GM03348 (cell line): Measurements from ENCODE around the gene NOX1.

Experiments
- DNase-seq: peaks from one replicate; pipeline ENCODE4 v3.0.0; 2012; ENCODE audit warnings: low spot score

NOX1 gene

GRCh38 chrX:100874325-100874724 is at the start of gene NOX1:
TSS of gene NOX1 (minus strand) at chrX:100874359. CDS start at chrX:100874139, 220 bp downstream.
- DNase-seq = no peak

DNA sequence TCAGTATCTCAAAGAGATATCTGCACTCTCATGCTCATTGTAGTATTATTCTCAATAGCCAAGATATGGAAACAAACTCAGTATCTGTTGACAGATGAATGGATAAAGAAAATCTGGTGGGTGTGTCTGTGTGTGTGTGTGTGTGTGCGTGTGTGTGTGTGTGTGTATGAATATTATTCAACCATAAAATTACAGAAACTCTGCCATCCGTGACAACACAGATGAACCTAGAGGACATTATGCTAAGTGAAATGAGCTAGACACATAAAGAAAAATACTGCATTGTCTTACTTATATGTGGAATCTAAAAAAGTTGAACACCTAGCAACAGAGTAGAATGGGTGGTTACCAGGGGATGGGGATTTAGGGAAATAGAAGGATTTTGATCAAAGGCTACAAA is 41.4 kb upstream of the NOX1 start:
- no peak for DNase-seq

DNA sequence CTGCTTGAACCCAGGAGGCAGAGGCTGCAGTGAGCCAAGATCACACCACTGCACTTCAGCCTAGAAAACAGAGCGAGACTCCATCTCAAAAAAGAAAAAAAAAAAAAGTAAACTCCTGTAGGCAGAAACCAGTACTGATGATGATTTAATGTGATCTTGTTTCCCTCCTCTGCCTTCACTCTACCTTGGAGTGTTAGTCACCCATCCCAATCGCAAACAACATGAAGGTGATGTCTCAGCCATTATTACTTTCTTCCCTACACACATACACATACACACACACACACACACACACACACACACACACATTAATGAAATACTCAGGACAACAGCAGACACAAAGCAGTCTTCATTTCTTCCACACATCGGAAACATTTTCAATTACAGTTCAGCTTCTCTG is 39.0 kb upstream of the NOX1 start:
- no peak for DNase-seq

- DNase-seq = no peak
Measured at GRCh38 chrX:100911731-100912130, 37.6 kb upstream of the NOX1 start.

GRCh38 chrX:100905620-100906019 is 31.5 kb upstream of the NOX1 start:
- no peak for DNase-seq

GRCh38 chrX:100904433-100904832 is 30.3 kb upstream of the NOX1 start:
- DNase-seq = no peak

DNA sequence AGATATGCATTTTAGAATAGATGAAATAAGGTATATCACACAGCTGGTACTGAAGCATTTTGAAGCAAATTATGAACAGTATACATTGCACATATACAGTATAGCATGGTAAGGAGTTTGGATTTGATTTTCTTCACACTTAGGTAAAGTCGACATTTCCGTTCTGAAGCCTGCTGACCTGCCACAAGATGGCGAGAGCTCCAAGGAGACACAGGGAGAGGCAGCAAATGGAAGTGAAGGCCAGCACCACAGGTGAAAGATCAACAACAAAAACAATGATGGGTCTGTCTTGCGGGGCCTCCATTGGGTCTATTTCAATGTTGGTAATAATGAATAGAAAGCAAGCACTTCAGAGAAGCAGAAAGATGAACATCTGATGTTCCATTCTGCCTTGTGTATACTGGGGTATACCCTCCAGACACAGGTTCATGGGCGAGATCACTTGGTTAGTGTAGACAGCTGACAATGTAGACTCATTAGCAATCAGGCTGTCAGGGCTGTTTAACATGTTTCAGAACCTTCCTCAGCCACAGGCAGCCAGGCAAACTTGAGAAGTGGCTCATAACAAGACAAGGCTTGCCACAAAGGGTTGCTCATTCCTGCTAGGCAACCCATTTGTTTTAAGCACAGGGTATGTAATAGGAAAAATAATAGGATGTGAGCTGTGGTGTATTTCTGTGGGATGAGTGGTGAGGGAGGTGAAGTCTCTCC is 21.4 kb upstream of the NOX1 start:
- peak; percentile 22 for DNase-seq

DNA sequence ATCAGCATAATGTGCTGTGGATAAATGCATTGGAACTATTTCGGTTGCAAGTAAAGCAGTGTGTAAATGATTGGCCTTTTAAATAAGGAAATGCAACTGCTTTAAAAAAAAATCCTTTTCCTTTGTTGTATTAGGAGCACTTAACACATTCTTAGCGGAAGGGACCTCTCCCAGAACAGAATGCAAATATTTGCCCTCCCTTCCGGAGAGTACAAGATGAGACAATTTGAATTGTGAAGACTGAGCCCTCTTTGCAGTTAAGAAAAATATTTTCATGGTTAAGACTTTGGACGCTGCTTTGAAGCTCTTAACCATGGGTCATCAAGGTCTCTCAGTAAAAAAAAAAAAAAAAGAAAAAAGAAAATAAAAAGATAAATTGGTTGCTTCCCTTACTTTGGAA is 9.5 kb upstream of the NOX1 start:
- DNase-seq = no peak

DNA sequence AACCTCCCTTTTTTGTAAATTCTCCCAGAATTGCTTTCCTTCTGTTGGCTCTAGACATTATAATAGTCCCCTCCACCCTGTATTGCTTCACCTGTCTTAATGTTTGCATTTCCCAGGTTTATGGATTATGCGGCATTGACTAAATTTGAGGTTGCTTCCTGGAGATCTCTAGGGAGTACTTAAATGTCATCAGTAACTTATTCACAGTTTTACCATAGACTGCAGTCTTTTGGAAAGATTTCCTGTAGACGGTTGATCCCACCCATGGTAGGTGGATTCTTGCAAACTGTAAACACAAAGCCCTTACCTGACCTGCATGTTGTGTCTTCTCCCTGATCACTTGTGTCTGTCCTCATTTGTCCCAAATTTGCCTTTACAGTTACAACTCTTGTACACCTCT is 6.2 kb upstream of the NOX1 start:
- no peak for DNase-seq

- peak; percentile 12 for DNase-seq
Measured at GRCh38 chrX:100871594-100872560, 2.3 kb downstream of the NOX1 start.

GRCh38 chrX:100870527-100870926 is 3.6 kb downstream of the NOX1 start:
- DNase-seq = no peak

DNA sequence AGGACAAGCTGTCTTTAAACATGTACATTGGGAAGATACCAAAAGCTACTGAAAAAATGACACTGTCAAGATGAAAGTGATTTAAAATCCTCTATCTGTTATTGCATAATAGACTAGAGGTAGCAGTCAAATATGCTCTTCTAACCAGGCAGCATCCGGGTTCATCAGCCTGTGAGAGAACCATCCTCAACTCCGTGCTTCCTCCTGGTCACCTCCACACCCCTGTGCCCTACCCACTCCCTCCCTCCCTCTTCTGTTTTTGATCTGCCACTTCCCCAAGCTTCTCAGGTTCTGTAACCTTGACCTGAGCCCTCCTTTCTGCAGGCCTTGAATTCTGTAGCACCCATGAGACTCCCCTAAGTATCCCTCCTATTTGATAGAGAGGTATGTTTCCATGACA is 5.9 kb downstream of the NOX1 start:
- DNase-seq = no peak

GRCh38 chrX:100864657-100865391 is 9.3 kb downstream of the NOX1 start:
- DNase-seq = peak; percentile 45

DNA sequence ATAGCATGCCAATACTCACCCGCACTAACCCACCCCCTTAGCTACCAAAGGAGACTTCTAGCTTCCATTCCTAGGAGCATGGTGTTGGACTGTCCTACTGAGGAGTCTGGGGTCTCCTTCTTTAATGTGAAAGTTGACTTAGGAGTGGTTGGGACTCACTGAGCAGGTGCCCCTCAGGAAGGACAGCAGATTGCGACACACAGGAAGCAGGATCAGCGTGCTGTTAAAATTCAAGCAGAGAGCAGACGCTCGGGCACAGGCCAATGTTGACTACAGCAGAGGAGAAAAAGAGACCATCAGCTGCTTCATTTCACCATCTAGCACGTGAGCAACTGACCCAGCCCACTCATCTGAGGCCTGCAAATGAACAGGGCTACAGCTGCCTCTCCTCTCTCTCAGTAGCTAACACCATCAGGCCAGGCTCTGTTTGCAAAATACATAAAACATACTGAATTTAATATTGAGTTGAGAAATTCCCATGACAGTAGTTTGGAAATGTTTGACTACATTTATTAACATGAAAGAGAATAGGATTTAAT is 10.8 kb downstream of the NOX1 start:
- DNase-seq = no peak

GRCh38 chrX:100852810-100853209 is 21.3 kb downstream of the NOX1 start:
- DNase-seq = no peak

GRCh38 chrX:100850317-100850716 is 23.8 kb downstream of the NOX1 start:
- DNase-seq = no peak

- DNase-seq = no peak
Measured at GRCh38 chrX:100831219-100831946, 42.8 kb downstream of the NOX1 start.

DNA sequence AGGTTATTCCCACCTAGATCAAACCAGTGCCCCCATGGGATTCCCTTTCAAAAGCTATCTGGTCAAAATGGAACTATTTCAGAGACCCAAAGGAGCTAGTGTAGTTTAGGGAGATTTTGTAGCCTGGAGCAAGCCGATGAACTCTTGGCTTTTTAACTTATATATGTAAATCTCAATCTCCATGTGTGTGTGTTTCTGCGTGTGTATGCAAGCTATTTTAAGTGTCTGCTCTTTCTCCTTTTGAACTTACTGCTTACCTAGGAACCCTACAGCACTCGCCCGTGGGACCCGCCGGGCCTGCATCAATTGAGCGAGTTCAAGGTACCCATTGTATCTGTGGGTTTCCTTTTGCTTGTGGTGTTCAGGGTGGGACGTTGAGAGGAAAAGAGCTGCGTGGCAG is 43.6 kb downstream of the NOX1 start:
- no peak for DNase-seq

- no peak for DNase-seq
Measured at GRCh38 chrX:100830143-100830542, 44.0 kb downstream of the NOX1 start.

DNA sequence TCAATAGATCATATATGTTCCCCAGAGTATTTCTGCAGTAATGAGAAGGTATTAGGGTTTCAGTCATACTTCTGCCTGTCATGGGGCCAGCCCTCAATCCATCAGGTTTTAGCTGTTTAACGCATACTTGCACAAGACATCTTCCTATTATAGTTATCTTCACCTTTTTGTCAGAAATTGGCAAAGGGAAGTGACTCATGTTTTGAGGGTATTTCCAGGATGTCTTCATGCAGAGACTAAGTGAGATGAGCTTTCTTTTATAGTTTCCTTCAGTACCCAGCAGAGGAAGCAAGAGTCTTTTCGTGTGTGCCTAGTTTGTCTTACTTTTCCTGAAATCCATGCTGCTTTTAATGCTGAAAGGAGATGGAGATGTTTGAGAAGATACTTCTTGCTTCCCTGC is 44.4 kb downstream of the NOX1 start:
- no peak for DNase-seq

DNA sequence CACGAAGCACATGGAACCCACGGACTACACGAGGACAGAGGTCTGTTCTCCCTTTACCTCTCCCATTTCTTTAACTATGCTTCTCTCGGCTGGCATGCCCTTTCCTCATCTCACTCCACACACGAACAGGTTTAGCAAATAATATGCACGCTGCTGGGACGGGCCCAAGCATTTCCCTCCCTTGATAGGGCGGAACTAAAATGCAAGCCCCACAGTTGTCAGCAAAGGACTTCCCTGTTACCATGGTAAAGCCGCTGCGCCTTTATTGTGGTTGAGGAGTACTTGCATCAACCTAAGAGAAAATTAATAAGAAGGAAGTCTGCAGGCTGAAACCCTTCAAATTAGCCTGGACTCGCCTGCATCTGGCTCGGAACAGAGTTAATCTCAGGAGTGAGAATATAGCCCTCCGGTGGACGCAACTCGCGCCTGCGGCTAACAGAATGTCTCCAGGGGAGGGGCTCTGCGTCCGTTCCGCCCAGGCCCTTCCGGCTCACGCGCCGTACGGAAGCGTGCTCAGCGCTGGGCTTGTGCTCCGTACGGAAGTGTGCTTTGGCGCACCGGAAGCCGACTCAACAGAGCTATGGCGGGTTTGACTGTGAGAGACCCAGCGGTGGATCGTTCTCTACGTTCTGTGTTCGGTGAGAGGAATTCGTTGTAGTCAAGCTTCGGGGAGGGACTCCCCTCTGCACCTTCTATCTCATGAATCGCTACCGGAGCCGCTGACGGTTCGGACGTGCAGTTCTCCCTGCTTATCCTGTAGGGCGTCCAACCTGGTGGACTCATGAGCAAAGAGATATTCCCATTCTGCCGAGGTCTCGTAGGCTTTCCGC is 54.1 kb downstream of the NOX1 start, which contains the start of gene CSTF2:
CSTF2 (plus strand) TSS at position 555 of the 830 bp plus-strand sequence; CDS start at position 581, 26 bp downstream.
- DNase-seq = peak; percentile 89
